CD4-positive, alpha-beta T cell treated with Interferon gamma for 1 hour (primary cell): Measurements from ENCODE around the gene HOXA2.

ENCODE experiments used
- DNase-seq: peaks from one replicate; pipeline ENCODE4 v3.0.0-alpha.2; 2020

HOXA2 gene

GRCh38 chr7:27102581-27103442, at the start of gene HOXA2:
Gene HOXA2, minus strand, starts transcription at chr7:27102683. Its CDS starts 183 bp downstream, at chr7:27102500.
- DNase-seq: no peak

- no peak for DNase-seq
Measured at GRCh38 chr7:27151341-27151930, 49.0 kb upstream of the HOXA2 start.

- DNase-seq: peak; percentile 54
Measured at GRCh38 chr7:27150568-27151340, 48.3 kb upstream of the HOXA2 start.

- DNase-seq: no peak
Measured at GRCh38 chr7:27149842-27150567, 47.5 kb upstream of the HOXA2 start.

- DNase-seq: no peak
Measured at GRCh38 chr7:27148756-27149641, 46.5 kb upstream of the HOXA2 start.

GRCh38 chr7:27148031-27148755, 45.7 kb upstream of the HOXA2 start:
- DNase-seq: no peak

- DNase-seq: no peak
Measured at GRCh38 chr7:27147199-27148030, 44.9 kb upstream of the HOXA2 start, which contains the start of gene HOXA6. Gene HOXA6, minus strand, starts transcription at chr7:27147774. Its CDS starts 25 bp downstream, at chr7:27147749.

- no peak for DNase-seq
Measured at GRCh38 chr7:27146491-27147198, 44.2 kb upstream of the HOXA2 start.

GRCh38 chr7:27145914-27146412, 43.5 kb upstream of the HOXA2 start:
- DNase-seq: no peak

- no peak for DNase-seq
Measured at GRCh38 chr7:27145165-27145913, 42.9 kb upstream of the HOXA2 start.

GRCh38 chr7:27144781-27145164, 42.3 kb upstream of the HOXA2 start:
- DNase-seq: no peak

GRCh38 chr7:27143950-27144780, 41.7 kb upstream of the HOXA2 start:
- DNase-seq: no peak

- peak; percentile 51 for DNase-seq
Measured at GRCh38 chr7:27143023-27143949, 40.8 kb upstream of the HOXA2 start, which contains the start of gene HOXA5. Gene HOXA5, minus strand, starts transcription at chr7:27143681. Its CDS starts 74 bp downstream, at chr7:27143607.

- DNase-seq: no peak
Measured at GRCh38 chr7:27142580-27143022, 40.1 kb upstream of the HOXA2 start.

- DNase-seq: no peak
Measured at GRCh38 chr7:27141923-27142579, 39.6 kb upstream of the HOXA2 start.
